ENCODE results near the gene SMTNL2.

SMTNL2 gene

GRCh38 chr17:4557626-4558346 lies 26.5 kb upstream of the SMTNL2 start:
- Histone ChIP-seq H3K9me2 (replicated peaks; ENCODE audit: insufficient read depth, low read length) (no peaks in the 10 kb centered on the region), H3K9ac (ENCODE audit: low read length) (no peak overlapping the region), H3K27ac (ENCODE audit: low read length) (no peak overlapping the region), H3K4me3 (ENCODE audit: low read length) (no peak overlapping the region), H3K4me1 (ENCODE audit: low read length) (peaks cover 31% of the 10 kb centered on the region), H3K4me2 (ENCODE audit: low read depth, low read length) (no peak overlapping the region), H3K9me3 (replicated peaks; ENCODE audit: insufficient read depth, low read length) (no peaks in the 10 kb centered on the region), H3F3A (ENCODE audit: insufficient read depth, low read length) (peaks cover 16% of the 10 kb centered on the region), H4K20me1 (ENCODE audit: insufficient read depth, low read length) (no peaks in the 10 kb centered on the region), H3K27me3 (replicated peaks; ENCODE audit: insufficient read depth, low read length) (no peaks in the 10 kb centered on the region), H2AFZ (ENCODE audit: low read length) (no peak overlapping the region), H3K79me2 (ENCODE audit: low read length) (peaks cover 28% of the 10 kb centered on the region), H3K36me3 (replicated peaks; ENCODE audit: insufficient read depth, low read length) (0 out of 2 replicates have a peak, but pooled peaks cover 6% of the 10 kb centered on the region)
- TF ChIP-seq CTCF (IDR thresholded peaks at IDR 0.05; ENCODE audit: low read length) (no peak), EZH2phosphoT487 (IDR thresholded peaks at IDR 0.05; ENCODE audit: low read length) (no peak), EZH2 (optimal IDR thresholded peaks at IDR 0.05; ENCODE audit: low read depth, low read length) (no peak)
- no peak for DNase-seq

GRCh38 chr17:4558347-4558971 lies 25.9 kb upstream of the SMTNL2 start:
- Histone ChIP-seq H3K27ac (ENCODE audit: low read length) (no peak overlapping the region), H2AFZ (ENCODE audit: low read length) (no peak overlapping the region), H3K4me1 (ENCODE audit: low read length) (peaks cover 36% of the 10 kb centered on the region), H3K4me2 (ENCODE audit: low read depth, low read length) (no peak overlapping the region), H4K20me1 (ENCODE audit: insufficient read depth, low read length) (no peaks in the 10 kb centered on the region), H3K36me3 (replicated peaks; ENCODE audit: insufficient read depth, low read length) (0 out of 2 replicates have a peak, but pooled peaks cover 3% of the 10 kb centered on the region), H3K4me3 (ENCODE audit: low read length) (no peak overlapping the region), H3K27me3 (replicated peaks; ENCODE audit: insufficient read depth, low read length) (no peaks in the 10 kb centered on the region), H3K79me2 (ENCODE audit: low read length) (peaks cover 22% of the 10 kb centered on the region), H3K9ac (ENCODE audit: low read length) (no peak overlapping the region), H3K9me3 (replicated peaks; ENCODE audit: insufficient read depth, low read length) (no peaks in the 10 kb centered on the region), H3K9me2 (replicated peaks; ENCODE audit: insufficient read depth, low read length) (no peaks in the 10 kb centered on the region), H3F3A (ENCODE audit: insufficient read depth, low read length) (peaks cover 16% of the 10 kb centered on the region)
- TF ChIP-seq EZH2phosphoT487 (IDR thresholded peaks at IDR 0.05; ENCODE audit: low read length) (no peak), CTCF (IDR thresholded peaks at IDR 0.05; ENCODE audit: low read length) (no peak), EZH2 (optimal IDR thresholded peaks at IDR 0.05; ENCODE audit: low read depth, low read length) (no peak)
- no peak for DNase-seq

- no peak overlapping the region for H3K4me3 ChIP-seq (ENCODE audit: low read length)
- no peak overlapping the region for H2AFZ ChIP-seq (ENCODE audit: low read length)
- TF ChIP-seq EZH2 (optimal IDR thresholded peaks at IDR 0.05; ENCODE audit: low read depth, low read length): no peak
- TF ChIP-seq CTCF (IDR thresholded peaks at IDR 0.05; ENCODE audit: low read length): no peak
- no peak for TF ChIP-seq EZH2phosphoT487 (IDR thresholded peaks at IDR 0.05; ENCODE audit: low read length)
- no peak overlapping the region for H3K4me2 ChIP-seq (ENCODE audit: low read depth, low read length)
- H3K4me1 ChIP-seq (ENCODE audit: low read length): peaks cover 30% of the 10 kb centered on the region
- H3K36me3 ChIP-seq (replicated peaks; ENCODE audit: insufficient read depth, low read length): no peaks in the 10 kb centered on the region
- no peaks in the 10 kb centered on the region for H3K27me3 ChIP-seq (replicated peaks; ENCODE audit: insufficient read depth, low read length)
- no peaks in the 10 kb centered on the region for H4K20me1 ChIP-seq (ENCODE audit: insufficient read depth, low read length)
- H3K9ac ChIP-seq (ENCODE audit: low read length): no peak overlapping the region
- H3K79me2 ChIP-seq (ENCODE audit: low read length): peaks cover 13% of the 10 kb centered on the region
- H3K9me3 ChIP-seq (replicated peaks; ENCODE audit: insufficient read depth, low read length): no peaks in the 10 kb centered on the region
- H3F3A ChIP-seq (ENCODE audit: insufficient read depth, low read length): peaks cover 16% of the 10 kb centered on the region
- H3K27ac ChIP-seq (ENCODE audit: low read length): no peak overlapping the region
- no peaks in the 10 kb centered on the region for H3K9me2 ChIP-seq (replicated peaks; ENCODE audit: insufficient read depth, low read length)
- DNase-seq: no peak
Measured at GRCh38 chr17:4559139-4559791, 25.1 kb upstream of the SMTNL2 start.

Data from MM.1S (cell line).